ENCODE results near the gene FGD2.
"Not testable (repeated sequence)": the region's sequence is repeated elsewhere in the genome, so short reads cannot be mapped to it uniquely, and the experiment has no call there.

The FGD2 gene

DNA sequence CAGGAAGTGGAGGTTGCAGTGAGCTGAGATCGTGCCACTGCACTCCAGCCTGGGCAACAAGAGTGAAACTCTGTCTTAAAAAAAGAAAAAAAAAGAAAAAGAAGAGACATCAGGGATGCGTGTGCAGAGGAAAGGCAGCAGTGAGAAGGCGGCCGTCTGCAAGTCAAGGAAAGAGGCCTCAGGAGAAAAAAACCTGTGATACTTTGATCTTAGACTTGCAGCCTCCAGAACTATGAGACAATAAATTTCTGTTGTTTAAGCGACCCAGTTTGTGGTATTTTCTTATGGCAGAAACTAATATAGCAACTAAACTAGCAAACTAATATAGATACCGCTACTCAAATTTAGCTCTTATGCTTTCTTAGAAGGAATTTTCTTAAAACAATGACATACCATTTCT lies 36.1 kb downstream of the FGD2 start:
- no peak for DNase-seq

- no peak for DNase-seq
Observed at GRCh38 chr6:37042150-37042549, 36.7 kb downstream of the FGD2 start.

DNA sequence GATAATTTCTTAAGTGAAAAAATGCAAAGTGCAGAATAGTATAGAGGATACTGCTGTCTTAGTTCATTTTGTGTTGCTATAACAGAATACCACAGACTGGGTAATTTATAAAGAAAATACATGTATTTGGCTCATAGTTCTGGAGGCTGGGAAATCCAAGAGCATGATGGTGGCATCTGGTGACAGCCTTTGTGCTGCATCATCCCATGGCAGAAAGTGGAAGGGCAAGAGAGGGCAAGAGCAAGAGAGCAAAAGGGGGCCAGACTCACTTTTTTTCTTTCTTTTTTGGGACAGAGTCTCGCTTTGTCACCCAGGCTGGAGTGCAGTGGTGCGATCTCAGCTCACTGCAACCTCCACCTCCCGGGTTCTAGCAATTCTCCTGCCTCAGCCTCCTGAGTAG lies 37.6 kb downstream of the FGD2 start:
- not testable (repeated sequence) for DNase-seq

DNA sequence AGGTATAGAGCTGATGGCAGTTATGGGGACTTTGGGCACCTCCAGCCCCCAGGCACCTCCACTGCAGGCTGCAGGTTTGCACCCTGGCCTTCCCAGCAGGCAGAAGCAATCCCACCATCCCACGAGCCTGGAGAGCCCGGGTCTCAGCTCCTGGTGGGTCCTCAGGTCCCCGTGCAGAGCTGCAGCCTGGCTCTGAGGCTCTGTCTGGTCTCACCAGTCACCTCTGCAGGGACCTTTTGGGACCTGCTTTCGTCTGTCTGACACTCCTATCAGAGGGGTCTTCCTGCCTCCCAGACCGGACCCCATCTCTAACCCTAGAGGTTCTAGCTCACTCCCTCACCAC lies 41.9 kb downstream of the FGD2 start:
- DNase-seq = no peak

DNA sequence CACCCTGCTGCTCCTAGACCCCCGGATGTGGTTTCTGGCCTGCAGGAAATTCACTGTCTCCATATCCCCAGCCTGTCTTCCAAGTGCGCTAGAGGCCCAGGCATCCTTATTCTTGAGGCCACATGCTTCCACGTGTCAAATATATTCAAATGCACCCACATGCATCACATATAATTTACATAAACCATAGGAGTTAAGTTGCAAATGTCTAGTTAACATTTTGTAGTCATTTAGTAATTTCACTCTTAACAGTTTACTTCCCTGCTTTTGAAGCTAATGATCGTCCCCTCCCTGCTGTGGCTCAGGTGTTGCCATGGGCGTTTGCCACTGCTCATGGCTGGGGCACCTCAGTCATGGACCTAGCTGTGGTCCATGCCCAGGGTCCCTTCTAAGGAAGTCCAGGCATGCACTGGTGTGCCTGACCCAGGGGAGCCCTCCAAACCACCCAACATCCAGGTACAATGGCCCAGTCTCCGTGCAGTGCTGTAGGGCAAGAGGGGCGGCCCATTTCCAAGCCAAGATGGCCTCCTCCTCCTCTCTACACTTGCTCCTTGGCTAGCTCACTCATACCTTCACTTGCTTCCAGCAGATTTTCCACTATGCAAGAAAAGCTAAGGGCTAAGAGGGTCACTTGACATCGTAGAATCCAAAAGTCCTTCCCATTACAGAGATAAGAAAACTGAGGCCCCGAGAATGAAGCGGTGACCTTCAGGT lies 42.4 kb downstream of the FGD2 start:
- no peak for DNase-seq

GRCh38 chr6:37048403-37048850 lies 43.0 kb downstream of the FGD2 start:
- DNase-seq = no peak

GRCh38 chr6:37048851-37049757 lies 43.6 kb downstream of the FGD2 start:
- DNase-seq = peak; percentile 74

DNA sequence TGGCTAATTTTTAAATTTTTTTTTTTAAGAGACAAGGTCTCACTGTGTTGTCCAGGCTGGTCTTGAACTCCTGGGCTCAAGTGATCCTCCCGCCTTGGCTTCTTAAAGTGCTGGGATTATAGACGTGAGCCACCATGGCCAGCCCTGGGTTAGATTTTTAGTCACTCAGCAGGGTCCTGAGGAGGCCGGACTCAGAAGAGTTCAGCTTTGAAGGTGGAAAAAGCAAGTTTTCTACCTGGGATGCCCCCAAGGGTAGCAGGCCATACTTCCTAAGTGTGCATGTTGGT lies 44.2 kb downstream of the FGD2 start:
- no peak for DNase-seq

DNA sequence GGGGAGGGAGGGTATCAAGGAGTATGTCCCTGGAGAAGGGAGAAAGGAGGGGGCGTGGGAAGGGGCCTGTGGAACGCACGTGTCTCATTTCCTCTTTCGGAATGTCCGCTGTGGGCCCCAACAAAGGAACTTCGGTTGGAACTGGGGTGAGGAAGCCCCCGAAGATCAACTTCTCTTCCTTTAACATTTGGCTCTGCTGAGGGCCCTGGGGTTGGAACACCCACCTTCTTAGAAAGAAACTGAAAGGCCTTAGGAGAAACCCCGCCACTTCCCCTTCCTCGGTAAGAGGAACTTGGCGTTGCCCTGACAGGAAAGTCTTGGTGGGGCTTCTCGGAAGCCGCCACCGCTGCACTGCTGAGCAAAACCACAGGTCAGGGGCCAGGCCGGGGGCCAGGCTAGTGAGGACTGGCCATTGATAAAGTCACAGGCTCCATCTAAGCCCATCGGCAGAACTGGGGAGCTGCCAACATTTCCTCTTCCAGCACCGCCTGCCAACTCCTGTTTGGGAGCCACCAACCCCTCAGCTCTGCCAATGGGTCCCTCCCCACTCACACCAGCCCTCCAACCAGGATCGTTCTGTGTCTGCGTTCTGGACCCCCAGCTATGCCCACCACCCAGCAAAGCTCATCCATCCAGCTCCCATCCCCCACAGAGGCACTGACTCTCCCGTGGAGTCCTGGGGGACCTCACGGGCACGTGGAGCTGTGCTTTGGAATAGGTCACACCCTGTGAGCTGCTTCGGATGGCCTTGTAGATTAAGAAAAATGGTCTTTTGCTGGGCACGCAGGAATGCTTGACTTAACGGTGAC lies 44.8 kb downstream of the FGD2 start:
- DNase-seq = peak; percentile 25

GRCh38 chr6:37050854-37051137 lies 45.3 kb downstream of the FGD2 start:
- no peak for DNase-seq

DNA sequence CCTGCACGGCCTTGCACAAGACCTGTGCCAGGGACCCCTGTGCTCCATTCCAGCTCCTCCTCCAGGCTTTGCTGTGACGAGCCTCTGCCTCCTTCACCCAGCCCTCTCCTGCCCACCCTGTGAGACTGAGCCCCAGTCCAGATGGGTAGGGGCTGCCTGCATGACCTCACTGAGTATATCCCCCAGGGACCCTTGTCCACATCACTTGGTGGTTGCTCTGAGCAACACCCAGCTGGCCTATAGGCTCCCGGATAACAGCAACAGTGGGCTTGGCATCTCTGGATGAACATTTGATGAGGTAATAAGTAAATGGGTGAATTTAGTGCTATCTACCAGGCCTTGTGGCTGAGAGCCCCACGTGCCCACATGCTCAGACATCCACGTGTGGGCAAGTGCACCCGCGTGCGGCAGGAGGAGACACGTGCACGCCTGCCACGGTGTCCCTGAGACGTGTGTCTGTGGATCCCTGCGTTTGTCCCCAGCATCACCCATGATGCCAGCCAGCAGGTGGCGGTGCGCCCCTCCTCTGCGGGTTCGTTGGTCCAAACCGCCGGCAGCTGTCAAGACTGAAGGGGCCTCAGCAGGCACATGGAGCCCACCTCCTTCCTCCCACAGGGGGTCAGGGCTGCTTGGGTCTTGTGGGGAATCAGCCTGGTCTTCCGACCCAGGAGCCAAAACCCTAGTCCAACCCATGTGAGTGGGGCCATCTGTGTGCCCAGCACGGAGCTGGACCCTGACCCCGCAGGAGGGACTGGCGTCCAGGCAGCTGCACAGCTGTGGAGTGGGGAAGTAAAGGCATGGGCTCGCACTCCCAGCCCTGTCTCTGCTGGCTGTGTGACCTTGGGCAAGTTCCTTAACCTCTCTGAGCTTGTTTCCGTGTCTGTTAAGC lies 45.9 kb downstream of the FGD2 start:
- peak; percentile 83 for DNase-seq

GRCh38 chr6:37052027-37052628 lies 46.7 kb downstream of the FGD2 start:
- DNase-seq = no peak

GRCh38 chr6:37053683-37054082 lies 48.2 kb downstream of the FGD2 start:
- DNase-seq = no peak

- DNase-seq = no peak
Observed at GRCh38 chr6:37054171-37054570, 48.7 kb downstream of the FGD2 start.

- no peak for DNase-seq
Observed at GRCh38 chr6:37054580-37054979, 49.1 kb downstream of the FGD2 start.

GRCh38 chr6:37056112-37056403 lies 50.6 kb downstream of the FGD2 start:
- no peak for DNase-seq

DNA sequence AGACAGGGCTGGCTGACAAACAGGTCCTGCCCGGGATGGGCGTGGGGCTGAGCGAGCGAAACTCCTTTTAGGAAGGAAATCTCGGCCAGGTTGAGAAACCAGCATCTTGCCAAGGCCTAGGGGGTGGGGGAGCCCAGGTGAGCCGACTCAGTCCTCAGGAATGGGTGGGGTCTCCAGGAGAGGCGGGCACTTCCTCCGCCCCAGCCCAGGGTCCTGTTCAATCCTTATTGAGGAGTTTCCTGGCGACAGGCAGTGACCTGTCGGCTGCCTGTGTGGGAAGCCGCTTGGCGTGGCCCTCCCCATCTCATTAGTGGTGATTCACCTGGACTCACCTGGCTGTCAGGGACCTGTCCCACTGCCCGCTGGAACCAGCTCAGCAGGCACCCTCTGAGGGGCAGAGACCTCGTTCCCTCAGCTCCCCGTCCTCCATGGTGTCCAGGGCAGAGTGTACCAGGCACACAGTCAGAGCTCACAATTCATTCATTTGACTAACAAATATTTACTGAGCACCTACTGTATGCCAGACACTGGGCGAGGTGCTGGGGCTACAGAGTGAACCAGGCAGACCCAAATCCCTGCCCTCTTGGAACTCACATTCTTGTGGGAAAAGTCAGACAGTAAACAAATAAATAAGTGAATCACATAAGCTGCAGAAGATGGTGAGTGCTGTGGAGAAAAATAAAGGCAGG lies 51.1 kb downstream of the FGD2 start:
- no peak for DNase-seq

DNA sequence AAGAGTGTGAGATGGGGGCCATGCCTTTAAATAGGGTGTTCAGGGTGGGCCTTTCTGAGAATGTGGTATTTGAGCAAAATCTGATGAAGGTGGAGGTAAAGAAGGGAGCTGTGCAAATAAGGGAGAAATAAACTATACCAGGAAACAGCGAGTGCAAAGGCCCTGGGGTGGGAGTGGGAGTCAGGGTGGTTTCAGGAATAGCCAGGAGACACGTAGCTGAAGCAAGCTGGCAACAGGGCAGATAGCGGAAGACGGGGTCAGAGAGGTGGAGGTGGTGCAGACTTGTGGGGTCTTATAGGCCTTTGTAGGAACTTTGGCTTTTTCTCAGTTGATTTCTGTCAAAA lies 51.6 kb downstream of the FGD2 start:
- no peak for DNase-seq

GRCh38 chr6:37057678-37058077 lies 52.2 kb downstream of the FGD2 start:
- DNase-seq = no peak

GRCh38 chr6:37058084-37058586 lies 52.7 kb downstream of the FGD2 start:
- DNase-seq = no peak

DNA sequence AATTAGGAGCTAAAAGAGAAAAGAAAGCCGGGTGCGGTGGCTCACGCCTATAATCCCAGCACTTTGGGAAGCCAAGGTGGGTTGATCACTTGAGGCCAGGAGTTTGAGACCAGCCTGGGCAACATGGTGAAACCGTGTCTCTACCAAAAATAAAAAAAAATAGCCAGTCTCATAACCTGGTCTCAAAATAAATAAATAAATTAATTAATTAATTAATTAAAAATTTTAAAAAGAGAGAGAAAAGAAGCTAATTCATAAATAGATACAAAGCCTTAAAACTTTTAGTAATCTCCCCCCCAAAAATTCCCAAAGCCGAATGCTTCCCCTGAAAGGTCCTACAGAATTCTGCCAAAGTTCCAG lies 53.5 kb downstream of the FGD2 start:
- not testable (repeated sequence) for DNase-seq

Measured in effector CD4-positive, alpha-beta T cell (primary cell).